ENCODE measurements around the gene TIMM29. TPM values are rescaled to one million over a fixed set of nuclear protein-coding genes. Genes with fewer than 3 reads are reported as not detected.

Gene TIMM29
- polyA plus RNA-seq, 2 of the 4 experiments (the other 2 are of a cell fraction), result 9.1 to 20.5 TPM

- H3K27ac ChIP-seq, result peak overlapping the region; percentile 91 to 97
- WGBS (ENCODE audit: missing lambda C conversion rate), result 9% methylated on average over 14 of the region's 47 CpGs
- peak overlapping the region; percentile 100 for H3K4me3 ChIP-seq
- no peaks in the 10 kb centered on the region for H3K9me3 ChIP-seq
- no peak for DNase-seq (ENCODE audit: low read depth in 1 of 2, low spot score in 1 of 2)
- ATAC-seq, result peak; percentile 52 to 68; a peak in 5 of 6 replicates
- ChIA-PET CTCF (no interaction called here), POLR2A (no interaction called here)
- TF ChIP-seq CBX2 (IDR thresholded peaks at IDR 0.05; ENCODE audit: borderline replicate concordance, low read depth), result no peak
- TF ChIP-seq, protein P1, sequence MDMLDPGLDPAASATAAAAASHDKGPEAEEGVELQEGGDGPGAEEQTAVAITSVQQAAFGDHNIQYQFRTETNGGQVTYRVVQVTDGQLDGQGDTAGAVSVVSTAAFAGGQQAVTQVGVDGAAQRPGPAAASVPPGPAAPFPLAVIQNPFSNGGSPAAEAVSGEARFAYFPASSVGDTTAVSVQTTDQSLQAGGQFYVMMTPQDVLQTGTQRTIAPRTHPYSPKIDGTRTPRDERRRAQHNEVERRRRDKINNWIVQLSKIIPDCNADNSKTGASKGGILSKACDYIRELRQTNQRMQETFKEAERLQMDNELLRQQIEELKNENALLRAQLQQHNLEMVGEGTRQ (IDR thresholded peaks at IDR 0.05), result peak; percentile 45
- TF ChIP-seq HOXA7 (CRISPR knock-in tag; IDR thresholded peaks at IDR 0.05), result no peak
- H3K4me2 ChIP-seq, result peak overlapping the region; percentile 77
- FAIRE-seq, result no peak
- H3K4me1 ChIP-seq, result peaks cover 11% of the 10 kb centered on the region; the same call in 2 of the 3 replicates
These were observed 665 bp upstream of the TIMM29 start for GRCh38 chr19:10927730-10928562.

DNA sequence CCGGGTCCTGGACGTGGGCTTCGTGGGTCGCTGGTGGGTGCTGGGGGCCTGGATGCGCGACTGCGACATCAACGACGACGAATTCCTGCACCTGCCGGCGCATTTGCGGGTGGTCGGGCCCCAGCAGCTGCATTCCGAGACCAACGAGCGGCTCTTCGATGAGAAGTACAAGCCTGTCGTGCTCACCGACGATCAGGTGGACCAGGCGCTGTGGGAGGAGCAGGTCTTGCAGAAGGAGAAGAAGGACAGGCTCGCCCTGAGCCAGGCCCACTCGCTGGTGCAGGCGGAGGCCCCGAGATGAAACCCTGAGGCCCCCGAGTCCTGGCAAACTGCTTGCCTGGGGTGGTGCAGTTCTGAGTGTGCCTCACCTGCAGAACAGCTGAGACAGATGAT is 787 bp downstream of the TIMM29 start:
- ChIA-PET POLR2A (no interaction called here), CTCF (interaction anchor here (0.6 to 2.0 kb wide), 5 partner anchors 11 to 82 kb away, joined by 3 to 12 read pairs (median 3); no protein-coding TSS in a partner anchor)
- TF ChIP-seq PBX3 (IDR thresholded peaks at IDR 0.05) (no peak), REST (IDR thresholded peaks at IDR 0.05) (no peak), POLR2A (IDR thresholded peaks at IDR 0.05; ENCODE audit: low read length) (no peak), E2F6 (IDR thresholded peaks at IDR 0.05; ENCODE audit: borderline replicate concordance, low read depth) (no peak)
- ATAC-seq, result no peak
- no peak for DNase-seq (ENCODE audit: low read depth in 1 of 2, low spot score in 1 of 2)
- H3K4me1 ChIP-seq, result peaks cover 11% of the 10 kb centered on the region; the same call in 2 of the 3 replicates
- peak overlapping the region; percentile 94 for H3K4me2 ChIP-seq
- peak overlapping the region; percentile 91 to 97 for H3K27ac ChIP-seq
- 7% methylated on average over 9 of the region's 27 CpGs for WGBS (ENCODE audit: missing lambda C conversion rate)
- H3K9me3 ChIP-seq, result no peaks in the 10 kb centered on the region
- FAIRE-seq, result no peak
- H3K4me3 ChIP-seq, result peak overlapping the region; percentile 100

DNA sequence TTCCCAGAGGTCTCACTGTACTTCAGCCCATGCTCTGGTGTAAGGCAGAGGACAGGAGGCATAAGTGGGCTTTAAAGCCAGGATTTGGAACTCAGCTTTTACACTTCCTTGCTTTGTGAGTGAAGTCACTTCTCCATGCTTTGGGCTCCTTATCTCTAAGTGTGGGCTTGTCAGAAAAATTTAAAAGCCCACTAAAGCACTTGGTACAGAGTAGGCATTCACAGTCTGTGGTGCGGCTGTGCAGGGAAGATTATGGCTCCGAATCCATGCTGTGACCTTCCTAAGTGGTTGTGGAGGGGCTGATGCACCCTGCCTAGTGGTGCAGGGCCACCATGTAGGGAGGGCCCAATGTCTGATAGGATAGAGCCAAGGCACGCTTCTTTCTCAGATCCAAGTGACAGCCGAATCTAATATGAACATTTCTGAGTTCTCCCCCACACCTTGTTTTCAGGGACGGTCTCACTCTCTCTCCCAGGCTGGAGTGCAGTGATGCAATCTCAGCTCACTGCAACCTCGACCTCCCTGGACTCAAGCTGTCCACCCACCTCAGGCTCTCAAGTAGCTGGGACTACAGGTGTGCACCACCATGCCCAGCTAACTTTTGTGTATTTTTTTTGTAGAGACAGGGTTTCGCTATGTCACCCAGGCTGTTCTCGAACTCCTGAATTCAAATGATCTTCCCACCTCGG is 6.9 kb downstream of the TIMM29 start:
- Histone ChIP-seq H3K27ac (no peak overlapping the region), H3K4me1 (peaks cover 21% of the 10 kb centered on the region), H3K4me2 (no peak overlapping the region), H3K9me3 (no peaks in the 10 kb centered on the region), H3K4me3 (no peak overlapping the region)
- DNase-seq (ENCODE audit: low read depth in 1 of 2, low spot score in 1 of 2) (no peak), ATAC-seq (peak in 1 of 2 experiments; percentile 19; a peak in 1 of 6 replicates), FAIRE-seq (no peak)
- CTCF ChIA-PET, result interaction anchor here (0.5 to 2.5 kb wide), 25 partner anchors 10 to 351 kb away, joined by 3 to 14 read pairs (median 4); partner anchors contain the start of gene SMARCA4
- POLR2A ChIA-PET, result interaction anchor here (1.0 kb wide), 1 partner anchor 25 kb away, joined by 4 read pairs; the partner anchor contains the start of gene SMARCA4
- 88% methylated on average over 9 of the region's 9 CpGs for WGBS (ENCODE audit: missing lambda C conversion rate)
- TF ChIP-seq POLR2AphosphoS2 (conservative IDR thresholded peaks at IDR 0.05; ENCODE audit: low read length) (no peak), HOXB5 (CRISPR knock-in tag; IDR thresholded peaks at IDR 0.05) (no peak), SMC3 (IDR thresholded peaks at IDR 0.05) (no peak), NR3C1 (IDR thresholded peaks at IDR 0.05) (no peak), REST (IDR thresholded peaks at IDR 0.05) (no peak), RARB (CRISPR knock-in tag; IDR thresholded peaks at IDR 0.05) (no peak), ZNF302 (CRISPR knock-in tag; IDR thresholded peaks at IDR 0.05) (no peak), MAZ (IDR thresholded peaks at IDR 0.05; ENCODE audit: borderline replicate concordance, low read depth, low read length) (no peak)
- TF ChIP-seq, protein P1 (IDR thresholded peaks at IDR 0.05), result no peak
- TF ChIP-seq, protein P2, sequence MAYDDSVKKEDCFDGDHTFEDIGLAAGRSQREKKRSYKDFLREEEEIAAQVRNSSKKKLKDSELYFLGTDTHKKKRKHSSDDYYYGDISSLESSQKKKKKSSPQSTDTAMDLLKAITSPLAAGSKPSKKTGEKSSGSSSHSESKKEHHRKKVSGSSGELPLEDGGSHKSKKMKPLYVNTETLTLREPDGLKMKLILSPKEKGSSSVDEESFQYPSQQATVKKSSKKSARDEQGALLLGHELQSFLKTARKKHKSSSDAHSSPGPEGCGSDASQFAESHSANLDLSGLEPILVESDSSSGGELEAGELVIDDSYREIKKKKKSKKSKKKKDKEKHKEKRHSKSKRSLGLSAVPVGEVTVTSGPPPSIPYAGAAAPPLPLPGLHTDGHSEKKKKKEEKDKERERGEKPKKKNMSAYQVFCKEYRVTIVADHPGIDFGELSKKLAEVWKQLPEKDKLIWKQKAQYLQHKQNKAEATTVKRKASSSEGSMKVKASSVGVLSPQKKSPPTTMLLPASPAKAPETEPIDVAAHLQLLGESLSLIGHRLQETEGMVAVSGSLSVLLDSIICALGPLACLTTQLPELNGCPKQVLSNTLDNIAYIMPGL (CRISPR knock-in tag; IDR thresholded peaks at IDR 0.05; ENCODE audit: borderline replicate concordance), result no peak

All from A549 (cell line).